Right lobe of liver (tissue), 4 donors: Measurements from ENCODE around the gene KRTAP10-12.

Experiments
- CTCF ChIP-seq, 4 donors: fragments of 200-600 bp in 3 of 4; fragments of 450-650 bp in 1 of 4; IDR thresholded peaks; one replicate each; pipeline versions ENCODE4 v1.5.1 to v1.8.0; 2016 to 2022; ENCODE audit warnings: antibody characterized with exemption in 4 of 4, mild to moderate bottlenecking in 2 of 4
- POLR2A ChIP-seq: fragments of 450-650 bp; IDR thresholded peaks from one replicate; pipeline ENCODE4 v1.6.1; 2017; ENCODE audit warnings: antibody characterized with exemption, mild to moderate bottlenecking
- donor health status: DM: no; HTN: no; CAD: no.
- donor health status: DM: no; HTN: no; CAD: no.
- donor health status: DM: no; HTN: yes; CAD: no.

- no peak for TF ChIP-seq CTCF (IDR thresholded peaks at IDR 0.05)
- TF ChIP-seq POLR2A, result no peak
Measured at GRCh38 chr21:44714905-44715304, 17.9 kb downstream of the KRTAP10-12 start.
